ENCODE measurements around the gene TET2. TPM values are rescaled to one million over a fixed set of nuclear protein-coding genes. Genes with fewer than 3 reads are reported as not detected.

Gene TET2
- total RNA-seq, 1 experiment from 2014 or later, result 20.5 TPM

DNA sequence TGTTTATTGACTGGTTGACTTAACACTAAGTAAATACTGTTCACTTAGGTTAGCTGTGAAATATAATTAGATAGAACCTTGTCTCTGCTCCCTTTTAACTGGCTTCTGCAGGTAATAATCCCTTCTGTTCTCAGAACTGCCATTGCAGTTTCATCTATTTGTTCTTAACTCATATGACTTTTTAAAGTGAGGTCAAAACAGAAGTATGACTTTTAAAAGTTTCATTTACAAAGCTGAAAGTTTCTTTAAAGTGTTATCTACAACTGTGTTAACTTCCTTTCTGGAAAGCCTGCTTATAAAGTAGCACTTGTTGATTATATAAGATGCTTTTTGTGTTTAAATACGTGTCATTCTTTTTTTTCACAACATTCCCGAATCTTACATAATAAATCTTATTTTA lies 127.4 kb downstream of the TET2 start:
- Mint-ChIP-seq H3K9me3 (ENCODE audit: unreplicated experiment) (no peaks in the 10 kb centered on the region), H3K27ac (ENCODE audit: low read depth, unreplicated experiment) (no peak overlapping the region), H3K36me3 (ENCODE audit: insufficient read depth, unreplicated experiment) (peaks cover 55% of the 10 kb centered on the region), H3K27me3 (ENCODE audit: insufficient read depth, unreplicated experiment) (no peaks in the 10 kb centered on the region), H3K4me1 (ENCODE audit: insufficient read depth, unreplicated experiment) (no peaks in the 10 kb centered on the region), H3K4me3 (ENCODE audit: unreplicated experiment) (no peak overlapping the region)
- DNase-seq (ENCODE audit: unreplicated experiment), result no peak
- intact Hi-C loops (cut with micrococcal nuclease), result no loop called here
- BruUV-seq (replicated peaks), result no TSS peak
- POLR2A ChIA-PET, result interaction anchor here (0.5 kb wide), 1 partner anchor 10 kb away, joined by 4 read pairs; no protein-coding TSS in a partner anchor
- TF ChIP-seq CTCF (IDR thresholded peaks at IDR 0.05; ENCODE audit: unreplicated experiment), result no peak
- CTCF ChIA-PET, result no interaction called here

DNA sequence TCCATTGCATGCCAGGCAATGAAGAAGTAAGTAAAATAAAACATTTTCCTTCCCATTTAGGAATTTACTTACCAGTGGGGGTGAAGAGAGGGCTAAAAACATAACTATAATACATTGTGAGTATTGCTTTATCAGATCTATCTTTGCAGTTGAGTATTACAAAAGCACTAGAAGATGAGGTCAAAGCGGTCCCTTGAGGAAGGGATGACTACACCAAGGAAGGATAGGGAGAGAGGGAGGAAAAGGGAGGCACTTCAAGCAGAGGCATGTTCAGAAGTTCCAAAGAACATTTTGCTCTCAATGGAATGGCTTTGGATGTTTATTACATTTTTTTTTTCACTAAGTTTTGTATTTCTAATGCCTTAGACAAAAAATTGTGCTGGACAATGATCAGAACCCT lies 127.8 kb downstream of the TET2 start:
- CTCF ChIA-PET, result no interaction called here
- Mint-ChIP-seq H3K36me3 (ENCODE audit: insufficient read depth, unreplicated experiment) (peaks cover 51% of the 10 kb centered on the region), H3K27me3 (ENCODE audit: insufficient read depth, unreplicated experiment) (no peaks in the 10 kb centered on the region), H3K4me3 (ENCODE audit: unreplicated experiment) (no peak overlapping the region), H3K27ac (ENCODE audit: low read depth, unreplicated experiment) (no peak overlapping the region), H3K9me3 (ENCODE audit: unreplicated experiment) (no peaks in the 10 kb centered on the region), H3K4me1 (ENCODE audit: insufficient read depth, unreplicated experiment) (no peaks in the 10 kb centered on the region)
- no peak for TF ChIP-seq CTCF (IDR thresholded peaks at IDR 0.05; ENCODE audit: unreplicated experiment)
- POLR2A ChIA-PET, result interaction anchor here (0.5 kb wide), 1 partner anchor 11 kb away, joined by 4 read pairs; no protein-coding TSS in a partner anchor
- intact Hi-C loops (cut with micrococcal nuclease), result no loop called here
- BruUV-seq (replicated peaks), result no TSS peak
- no peak for DNase-seq (ENCODE audit: unreplicated experiment)

DNA sequence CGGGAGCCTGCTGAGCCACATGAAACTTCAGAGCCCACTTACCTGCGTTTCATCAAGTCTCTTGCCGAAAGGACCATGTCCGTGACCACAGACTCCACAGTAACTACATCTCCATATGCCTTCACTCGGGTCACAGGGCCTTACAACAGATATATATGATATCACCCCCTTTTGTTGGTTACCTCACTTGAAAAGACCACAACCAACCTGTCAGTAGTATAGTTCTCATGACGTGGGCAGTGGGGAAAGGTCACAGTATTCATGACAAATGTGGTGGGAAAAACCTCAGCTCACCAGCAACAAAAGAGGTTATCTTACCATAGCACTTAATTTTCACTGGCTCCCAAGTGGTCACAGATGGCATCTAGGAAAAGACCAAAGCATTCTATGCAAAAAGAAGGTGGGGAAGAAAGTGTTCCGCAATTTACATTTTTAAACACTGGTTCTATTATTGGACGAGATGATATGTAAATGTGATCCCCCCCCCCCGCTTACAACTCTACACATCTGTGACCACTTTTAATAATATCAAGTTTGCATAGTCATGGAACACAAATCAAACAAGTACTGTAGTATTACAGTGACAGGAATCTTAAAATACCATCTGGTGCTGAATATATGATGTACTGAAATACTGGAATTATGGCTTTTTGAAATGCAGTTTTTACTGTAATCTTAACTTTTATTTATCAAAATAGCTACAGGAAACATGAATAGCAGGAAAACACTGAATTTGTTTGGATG lies 129.9 kb downstream of the TET2 start:
- Mint-ChIP-seq H3K36me3 (ENCODE audit: insufficient read depth, unreplicated experiment) (peaks cover 44% of the 10 kb centered on the region), H3K4me3 (ENCODE audit: unreplicated experiment) (no peak overlapping the region), H3K27me3 (ENCODE audit: insufficient read depth, unreplicated experiment) (no peaks in the 10 kb centered on the region), H3K27ac (ENCODE audit: low read depth, unreplicated experiment) (no peak overlapping the region), H3K9me3 (ENCODE audit: unreplicated experiment) (no peaks in the 10 kb centered on the region), H3K4me1 (ENCODE audit: insufficient read depth, unreplicated experiment) (no peaks in the 10 kb centered on the region)
- no peak for DNase-seq (ENCODE audit: unreplicated experiment)
- TF ChIP-seq CTCF (IDR thresholded peaks at IDR 0.05; ENCODE audit: unreplicated experiment), result no peak
- BruUV-seq (replicated peaks), result no TSS peak
- CTCF ChIA-PET, result interaction anchor here (0.6 kb wide), 1 partner anchor 25 kb away, joined by 3 read pairs; no protein-coding TSS in a partner anchor
- intact Hi-C loops (cut with micrococcal nuclease), result no loop called here
- POLR2A ChIA-PET, result no interaction called here

- DNase-seq (ENCODE audit: unreplicated experiment), result no peak
- CTCF ChIA-PET, result interaction anchor here (0.6 kb wide), 1 partner anchor 21 kb away, joined by 4 read pairs; no protein-coding TSS in a partner anchor
- POLR2A ChIA-PET, result interaction anchor here (0.7 kb wide), 1 partner anchor 8 kb away, joined by 3 read pairs; no protein-coding TSS in a partner anchor
- Mint-ChIP-seq H3K36me3 (ENCODE audit: insufficient read depth, unreplicated experiment) (peaks cover 40% of the 10 kb centered on the region), H3K4me1 (ENCODE audit: insufficient read depth, unreplicated experiment) (no peaks in the 10 kb centered on the region), H3K27me3 (ENCODE audit: insufficient read depth, unreplicated experiment) (no peaks in the 10 kb centered on the region), H3K27ac (ENCODE audit: low read depth, unreplicated experiment) (no peak overlapping the region), H3K4me3 (ENCODE audit: unreplicated experiment) (no peak overlapping the region), H3K9me3 (ENCODE audit: unreplicated experiment) (no peaks in the 10 kb centered on the region)
- BruUV-seq (replicated peaks), result no TSS peak
- TF ChIP-seq CTCF (IDR thresholded peaks at IDR 0.05; ENCODE audit: unreplicated experiment), result no peak
- intact Hi-C loops (cut with micrococcal nuclease), result no loop called here
Observed at GRCh38 chr4:105277702-105278101, 131.0 kb downstream of the TET2 start.
